GOT3 (cell line): ENCODE data around the gene RAI1.

Experiments used
- DNase-seq: peaks from one replicate; lab custom pipeline; 2025; ENCODE audit warnings: mixed read lengths; lab: John Stamatoyannopoulos, UW

The RAI1 gene

DNA sequence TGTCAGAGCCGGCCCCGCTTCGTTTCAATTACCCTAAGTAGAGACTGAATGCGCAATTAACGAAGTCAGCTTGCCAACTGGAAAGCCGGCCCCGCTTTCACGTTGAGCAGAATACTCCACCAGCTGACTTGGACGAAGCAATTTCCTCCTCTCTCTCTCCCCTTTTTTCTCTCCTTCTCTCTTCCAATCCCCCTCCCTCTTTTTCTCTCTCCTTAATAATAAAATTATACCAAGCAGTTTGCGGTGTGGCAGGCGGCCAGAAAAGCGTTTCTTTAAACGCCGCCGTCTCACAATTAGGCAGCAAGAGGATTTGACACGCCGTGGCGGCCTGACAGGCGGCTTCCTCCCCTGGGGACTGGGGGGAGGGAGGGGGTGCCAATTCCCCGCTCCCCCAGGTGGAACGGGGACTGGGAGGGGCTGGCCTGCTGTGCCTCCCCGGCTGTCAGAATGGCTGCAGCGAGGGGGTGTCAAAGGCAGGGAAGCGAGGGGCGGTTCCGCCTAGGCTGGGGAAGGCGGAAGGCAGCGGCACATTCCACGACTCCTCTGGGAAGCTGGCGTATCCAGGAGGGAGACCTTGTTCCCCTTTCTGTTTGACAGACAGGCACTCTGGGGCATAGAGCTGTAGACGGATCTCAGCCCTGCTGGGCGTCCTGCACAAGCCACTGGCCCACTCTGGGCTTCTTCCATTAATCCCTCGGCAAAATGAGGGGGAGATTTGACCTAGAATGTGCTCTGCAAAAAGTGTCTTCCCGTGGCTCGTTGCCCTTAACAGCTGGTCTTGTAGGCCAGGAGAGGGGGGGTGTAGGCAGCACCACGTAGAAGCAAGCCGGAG is 102.8 kb downstream of the RAI1 start:
- DNase-seq: no peak

DNA sequence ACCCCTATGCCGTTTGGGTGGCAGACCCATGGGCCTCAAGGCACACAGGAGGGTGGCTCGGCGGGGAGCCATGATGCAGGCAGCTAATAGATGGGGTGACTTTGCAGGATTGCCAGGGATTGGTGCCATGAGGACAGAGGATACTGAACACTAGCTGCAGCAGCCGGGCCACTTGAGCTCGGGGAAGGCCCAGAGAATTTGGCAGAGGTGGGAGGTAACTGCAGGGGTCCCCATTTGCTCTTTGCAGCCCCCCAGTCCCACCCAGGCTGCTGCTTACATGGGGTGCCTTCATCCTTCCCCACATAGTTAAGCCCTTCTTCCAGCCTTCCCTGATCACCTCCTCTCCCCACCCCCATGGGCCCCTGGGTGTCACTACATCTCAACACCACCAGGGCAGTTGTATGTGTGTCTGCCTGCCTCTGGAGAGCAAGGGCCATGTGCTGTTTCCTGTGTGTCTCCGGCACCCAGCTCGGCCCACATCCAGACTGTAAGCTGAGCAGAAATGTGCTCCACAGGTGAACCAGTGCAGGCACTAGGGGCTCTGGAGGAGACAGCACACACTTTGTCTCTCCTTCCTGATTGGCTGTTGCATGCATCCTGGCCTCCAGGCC is 103.5 kb downstream of the RAI1 start:
- no peak for DNase-seq

DNA sequence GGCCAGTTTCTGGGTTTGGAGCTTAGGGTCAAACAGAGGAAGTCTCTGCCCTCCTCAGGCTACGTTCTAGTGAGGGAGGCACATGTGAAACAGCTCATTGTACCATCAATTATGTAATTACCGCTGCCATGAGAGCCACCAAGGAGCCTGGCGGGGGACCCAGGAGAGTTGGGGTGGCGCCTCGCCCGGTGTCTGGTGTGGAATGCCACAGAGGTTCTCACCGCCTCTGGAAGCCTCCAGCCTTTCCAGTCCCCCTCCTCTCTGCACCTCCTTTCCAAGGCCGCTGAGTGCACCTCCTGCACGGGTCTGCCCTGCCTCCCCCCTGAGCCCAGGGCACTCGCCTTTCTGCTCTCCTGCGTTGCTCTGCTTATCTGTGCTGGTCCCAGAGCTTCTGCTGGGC is 104.1 kb downstream of the RAI1 start:
- no peak for DNase-seq

GRCh38 chr17:17786998-17787397 is 105.7 kb downstream of the RAI1 start:
- no peak for DNase-seq

DNA sequence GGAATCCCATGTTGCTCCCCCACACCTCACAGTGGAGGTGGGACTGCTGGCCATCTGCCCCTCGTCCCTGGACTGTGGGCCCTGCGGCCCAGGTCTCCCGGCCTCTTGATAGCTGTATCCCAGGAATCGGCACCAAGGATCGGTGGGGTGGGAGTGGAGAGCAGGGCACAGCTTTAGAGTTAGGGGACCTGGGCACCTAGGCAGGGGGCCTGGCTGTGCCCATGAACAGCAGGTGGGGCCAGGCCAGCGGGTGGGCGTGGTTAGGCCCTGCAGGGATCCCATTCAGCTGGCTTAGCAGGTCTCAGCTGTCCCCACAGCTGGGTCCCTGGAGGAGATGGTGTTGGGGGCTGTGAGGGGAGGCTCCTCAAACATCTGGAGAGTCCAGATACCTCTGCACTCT is 106.3 kb downstream of the RAI1 start:
- DNase-seq: no peak

GRCh38 chr17:17788967-17789366 is 107.7 kb downstream of the RAI1 start:
- DNase-seq: no peak

DNA sequence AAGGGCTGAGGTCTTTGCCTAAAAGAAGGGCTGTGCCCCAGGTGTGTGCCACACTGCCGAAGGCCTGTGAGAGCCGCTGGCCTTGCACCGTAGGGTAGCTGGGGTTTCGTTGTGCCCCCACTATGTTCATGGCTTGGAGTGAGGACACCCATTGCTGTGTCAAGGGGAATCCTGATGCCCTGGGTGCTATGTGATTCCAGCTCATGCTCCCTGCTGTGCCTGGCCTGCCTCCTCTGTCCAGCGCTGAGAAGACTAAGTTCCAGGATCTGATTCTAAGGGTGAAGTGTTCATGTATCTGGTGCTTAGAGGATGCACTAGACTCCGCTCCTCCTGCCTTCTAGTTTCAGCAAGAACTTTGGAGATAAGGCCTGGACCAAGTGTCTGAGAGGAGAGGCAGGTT is 108.2 kb downstream of the RAI1 start:
- DNase-seq: no peak

GRCh38 chr17:17789828-17790636 is 108.8 kb downstream of the RAI1 start:
- DNase-seq: no peak

DNA sequence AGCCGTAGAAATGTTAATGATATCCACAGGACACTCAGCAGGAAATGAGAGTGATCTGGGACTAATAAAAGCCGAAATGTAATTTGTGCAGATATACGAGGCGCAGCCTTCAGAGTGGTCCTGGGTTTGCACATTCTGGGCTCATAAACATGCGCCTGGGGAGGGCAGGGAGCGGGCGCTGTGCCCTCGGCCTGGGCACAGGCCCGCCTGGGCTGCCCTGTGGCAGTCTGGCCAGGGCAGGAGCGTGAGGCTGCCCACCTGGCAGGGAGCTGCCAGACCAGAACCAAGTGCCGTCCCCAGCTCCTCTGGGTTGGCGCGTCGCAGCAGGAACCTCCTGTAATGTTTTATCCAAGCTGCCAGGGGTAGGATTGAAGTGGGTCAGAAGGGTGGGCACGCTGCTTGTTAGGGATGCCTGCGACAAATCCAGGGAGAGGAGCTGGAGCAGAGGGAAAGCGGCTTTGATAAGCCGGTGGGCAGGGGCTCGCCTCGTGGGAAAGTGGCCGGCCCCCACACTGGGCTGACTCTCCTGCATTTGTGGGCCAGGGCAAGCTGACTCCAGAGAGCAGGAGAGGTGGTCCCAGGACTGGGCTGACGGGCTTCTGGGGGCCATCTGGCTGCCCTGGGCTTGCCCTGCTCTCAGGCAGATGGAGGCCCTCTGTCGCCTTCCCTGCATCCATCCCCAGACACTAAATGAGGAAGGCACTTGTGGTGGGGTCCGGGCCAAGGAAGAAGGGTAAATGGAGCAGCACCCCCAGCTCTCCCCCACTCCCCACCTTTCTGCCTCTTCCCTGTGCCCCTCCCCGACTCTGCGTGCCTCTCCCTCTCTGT is 109.6 kb downstream of the RAI1 start:
- no peak for DNase-seq

DNA sequence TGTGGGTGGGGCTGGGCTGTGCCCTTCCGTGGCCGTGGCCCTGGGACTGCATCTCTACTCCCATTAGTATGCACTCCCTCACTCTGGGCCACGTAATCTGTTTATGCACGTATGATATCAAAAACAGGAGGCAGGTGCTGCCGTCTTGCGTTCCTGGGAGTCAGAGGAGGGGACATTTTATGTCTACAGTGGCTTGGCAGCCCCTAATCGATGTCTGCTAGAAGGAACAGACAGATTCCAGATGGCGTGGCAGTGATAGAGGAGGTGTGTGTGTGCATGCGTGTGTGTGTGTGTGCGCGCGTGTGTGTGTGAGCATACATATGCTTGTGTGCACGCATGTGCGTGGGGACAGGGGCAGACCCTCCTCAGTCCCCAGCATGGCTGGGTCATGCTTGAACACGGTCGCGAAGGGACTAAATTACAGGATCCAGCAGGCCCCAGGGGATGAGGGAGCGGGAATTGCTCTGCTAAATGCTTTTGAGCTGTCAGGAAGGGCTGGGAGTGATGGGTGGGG is 110.8 kb downstream of the RAI1 start:
- DNase-seq: no peak

- DNase-seq: no peak
Measured at GRCh38 chr17:17792551-17793377, 111.5 kb downstream of the RAI1 start.

DNA sequence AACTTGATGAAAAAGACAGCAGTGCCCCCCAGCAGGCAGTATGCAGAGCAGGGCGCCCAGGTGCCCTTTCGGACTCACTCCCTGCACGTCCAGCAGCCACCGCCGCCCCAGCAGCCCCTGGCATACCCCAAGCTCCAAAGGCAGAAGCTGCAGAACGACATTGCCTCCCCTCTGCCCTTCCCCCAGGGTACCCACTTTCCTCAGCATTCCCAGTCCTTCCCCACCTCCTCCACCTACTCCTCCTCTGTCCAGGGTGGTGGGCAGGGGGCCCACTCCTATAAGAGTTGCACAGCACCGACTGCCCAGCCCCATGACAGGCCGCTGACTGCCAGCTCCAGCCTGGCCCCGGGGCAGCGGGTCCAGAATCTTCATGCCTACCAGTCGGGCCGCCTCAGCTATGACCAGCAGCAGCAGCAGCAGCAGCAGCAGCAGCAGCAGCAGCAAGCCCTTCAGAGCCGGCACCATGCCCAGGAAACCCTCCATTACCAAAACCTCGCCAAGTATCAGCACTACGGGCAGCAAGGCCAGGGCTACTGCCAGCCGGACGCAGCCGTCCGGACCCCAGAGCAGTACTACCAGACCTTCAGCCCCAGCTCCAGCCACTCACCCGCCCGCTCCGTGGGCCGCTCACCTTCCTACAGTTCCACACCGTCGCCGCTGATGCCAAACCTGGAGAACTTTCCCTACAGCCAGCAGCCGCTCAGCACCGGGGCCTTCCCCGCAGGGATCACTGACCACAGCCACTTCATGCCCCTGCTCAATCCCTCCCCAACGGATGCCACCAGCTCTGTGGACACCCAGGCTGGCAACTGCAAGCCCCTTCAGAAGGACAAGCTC is 112.3 kb downstream of the RAI1 start:
- DNase-seq: no peak

- DNase-seq: no peak
Measured at GRCh38 chr17:17794382-17794781, 113.1 kb downstream of the RAI1 start.

- DNase-seq: no peak
Measured at GRCh38 chr17:17795296-17795695, 114.0 kb downstream of the RAI1 start.

DNA sequence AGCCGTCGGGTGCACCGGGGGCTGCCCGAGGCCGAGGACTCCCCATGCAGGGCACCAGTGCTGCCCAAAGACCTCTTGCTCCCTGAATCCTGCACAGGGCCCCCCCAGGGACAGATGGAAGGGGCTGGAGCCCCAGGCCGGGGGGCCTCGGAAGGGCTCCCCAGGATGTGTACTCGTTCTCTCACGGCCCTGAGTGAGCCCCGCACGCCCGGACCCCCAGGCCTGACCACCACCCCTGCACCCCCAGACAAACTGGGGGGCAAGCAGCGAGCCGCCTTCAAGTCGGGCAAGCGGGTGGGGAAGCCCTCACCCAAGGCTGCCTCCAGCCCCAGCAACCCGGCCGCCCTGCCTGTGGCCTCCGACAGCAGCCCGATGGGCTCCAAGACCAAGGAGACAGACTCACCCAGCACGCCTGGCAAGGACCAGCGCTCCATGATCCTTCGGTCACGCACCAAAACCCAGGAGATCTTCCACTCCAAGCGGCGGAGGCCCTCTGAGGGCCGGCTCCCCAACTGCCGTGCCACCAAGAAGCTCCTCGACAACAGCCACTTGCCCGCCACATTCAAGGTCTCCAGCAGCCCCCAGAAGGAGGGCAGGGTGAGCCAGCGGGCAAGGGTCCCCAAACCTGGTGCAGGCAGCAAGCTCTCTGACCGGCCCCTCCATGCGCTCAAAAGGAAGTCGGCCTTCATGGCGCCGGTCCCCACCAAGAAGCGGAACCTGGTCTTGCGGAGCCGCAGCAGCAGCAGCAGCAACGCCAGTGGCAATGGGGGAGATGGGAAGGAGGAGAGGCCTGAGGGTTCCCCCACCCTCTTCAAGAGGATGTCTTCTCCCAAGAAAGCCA is 114.9 kb downstream of the RAI1 start:
- DNase-seq: no peak

GRCh38 chr17:17796787-17797061 is 115.5 kb downstream of the RAI1 start:
- DNase-seq: no peak

DNA sequence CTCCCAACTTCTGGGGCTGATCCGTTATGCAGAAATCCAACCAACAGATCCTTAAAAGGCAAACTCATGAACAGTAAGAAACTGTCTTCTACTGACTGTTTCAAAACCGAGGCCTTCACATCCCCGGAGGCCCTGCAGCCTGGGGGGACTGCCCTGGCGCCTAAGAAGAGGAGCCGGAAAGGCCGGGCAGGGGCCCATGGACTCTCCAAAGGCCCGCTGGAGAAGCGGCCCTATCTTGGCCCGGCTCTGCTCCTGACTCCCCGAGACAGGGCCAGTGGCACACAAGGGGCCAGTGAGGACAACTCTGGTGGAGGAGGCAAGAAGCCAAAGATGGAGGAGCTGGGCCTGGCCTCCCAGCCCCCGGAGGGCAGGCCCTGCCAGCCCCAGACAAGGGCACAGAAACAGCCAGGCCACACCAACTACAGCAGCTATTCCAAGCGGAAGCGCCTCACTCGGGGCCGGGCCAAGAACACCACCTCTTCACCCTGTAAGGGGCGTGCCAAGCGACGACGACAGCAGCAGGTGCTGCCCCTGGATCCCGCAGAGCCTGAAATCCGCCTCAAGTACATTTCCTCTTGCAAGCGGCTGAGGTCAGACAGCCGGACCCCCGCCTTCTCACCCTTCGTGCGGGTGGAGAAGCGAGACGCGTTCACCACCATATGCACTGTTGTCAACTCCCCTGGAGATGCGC is 116.0 kb downstream of the RAI1 start:
- no peak for DNase-seq

DNA sequence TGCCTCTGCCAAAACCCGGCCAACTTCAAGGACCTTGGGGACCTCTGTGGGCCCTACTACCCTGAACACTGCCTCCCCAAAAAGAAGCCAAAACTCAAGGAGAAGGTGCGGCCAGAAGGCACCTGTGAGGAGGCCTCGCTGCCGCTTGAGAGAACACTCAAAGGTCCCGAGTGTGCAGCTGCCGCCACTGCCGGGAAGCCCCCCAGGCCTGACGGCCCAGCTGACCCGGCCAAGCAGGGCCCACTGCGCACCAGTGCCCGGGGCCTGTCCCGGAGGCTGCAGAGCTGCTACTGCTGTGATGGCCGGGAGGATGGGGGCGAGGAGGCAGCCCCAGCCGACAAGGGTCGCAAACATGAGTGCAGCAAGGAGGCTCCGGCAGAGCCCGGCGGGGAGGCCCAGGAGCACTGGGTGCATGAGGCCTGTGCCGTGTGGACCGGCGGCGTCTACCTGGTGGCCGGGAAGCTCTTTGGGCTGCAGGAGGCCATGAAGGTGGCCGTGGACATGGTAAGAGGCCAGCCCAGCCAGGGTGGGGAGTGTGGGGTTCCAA is 116.8 kb downstream of the RAI1 start:
- DNase-seq: no peak
